OCI-LY1 (cell line): ENCODE results near the gene ADCY1.

Experiments
- CTCF ChIP-seq: fragments of 200-600 bp; sonication (generic), shearing (Covaris generic); IDR thresholded peaks from 2 replicates; pipeline ENCODE4 v1.5.1; 2017; ENCODE audit warnings: mild to moderate bottlenecking, antibody characterized with exemption, low read length, moderate library complexity, mixed read lengths
- EZH2 ChIP-seq: fragments of 200-600 bp; sonication (generic), shearing (Covaris generic); IDR thresholded peaks from 2 replicates; pipeline ENCODE4 v1.8.0; 2017; ENCODE audit warnings: borderline replicate concordance, mixed run types, mild to moderate bottlenecking, antibody characterized with exemption, low read length, moderate library complexity, mixed read lengths

GRCh38 chr7:45662018-45662417, 87.8 kb downstream of the ADCY1 start:
- TF ChIP-seq CTCF (no peak), EZH2 (no peak)
